Stimulated activated CD4-positive, alpha-beta T cell treated with anti-CD3 and anti-CD28 coated beads, Interleukin-1b, Interleukin-23, amount 100 ng/mL, for 24 hours (primary cell): ENCODE results near the gene DIPK2A.

Experiments
- DNase-seq, 4 experiments: peaks; one replicate each; pipeline ENCODE4 v3.0.0-alpha.2; 2020; ENCODE audit warnings: low read depth in 4 of 4, low spot score in 1 of 4

The DIPK2A gene

GRCh38 chr3:143974271-143975238 is 2.9 kb downstream of the DIPK2A start:
- no peak for DNase-seq

GRCh38 chr3:143975554-143976152 is 4.0 kb downstream of the DIPK2A start:
- no peak for DNase-seq

- no peak for DNase-seq
Measured at GRCh38 chr3:143977341-143978262, 6.0 kb downstream of the DIPK2A start.

GRCh38 chr3:143978263-143978631 is 6.6 kb downstream of the DIPK2A start:
- DNase-seq: no peak

- DNase-seq: no peak
Measured at GRCh38 chr3:143979041-143979440, 7.4 kb downstream of the DIPK2A start.

GRCh38 chr3:143979813-143980212 is 8.2 kb downstream of the DIPK2A start:
- no peak for DNase-seq

- DNase-seq: no peak
Measured at GRCh38 chr3:143988306-143988705, 16.7 kb downstream of the DIPK2A start.

GRCh38 chr3:143989461-143989860 is 17.8 kb downstream of the DIPK2A start:
- no peak for DNase-seq

GRCh38 chr3:143991713-143992112 is 20.1 kb downstream of the DIPK2A start:
- DNase-seq: no peak

GRCh38 chr3:143998266-143998665 is 26.6 kb downstream of the DIPK2A start:
- no peak for DNase-seq

- no peak for DNase-seq
Measured at GRCh38 chr3:144003051-144003450, 31.4 kb downstream of the DIPK2A start.

- no peak for DNase-seq
Measured at GRCh38 chr3:144010371-144010770, 38.7 kb downstream of the DIPK2A start.

GRCh38 chr3:144011251-144011799 is 39.7 kb downstream of the DIPK2A start:
- no peak for DNase-seq

- no peak for DNase-seq
Measured at GRCh38 chr3:144015133-144015532, 43.5 kb downstream of the DIPK2A start.

- no peak for DNase-seq
Measured at GRCh38 chr3:144018776-144019175, 47.2 kb downstream of the DIPK2A start.
